ENCODE results near the gene IKBIP.
"Not testable (repeated sequence)": the region's sequence is repeated elsewhere in the genome, so short reads cannot be mapped to it uniquely, and the experiment has no call there.

Gene IKBIP, protein sequence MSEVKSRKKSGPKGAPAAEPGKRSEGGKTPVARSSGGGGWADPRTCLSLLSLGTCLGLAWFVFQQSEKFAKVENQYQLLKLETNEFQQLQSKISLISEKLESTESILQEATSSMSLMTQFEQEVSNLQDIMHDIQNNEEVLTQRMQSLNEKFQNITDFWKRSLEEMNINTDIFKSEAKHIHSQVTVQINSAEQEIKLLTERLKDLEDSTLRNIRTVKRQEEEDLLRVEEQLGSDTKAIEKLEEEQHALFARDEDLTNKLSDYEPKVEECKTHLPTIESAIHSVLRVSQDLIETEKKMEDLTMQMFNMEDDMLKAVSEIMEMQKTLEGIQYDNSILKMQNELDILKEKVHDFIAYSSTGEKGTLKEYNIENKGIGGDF

DNA sequence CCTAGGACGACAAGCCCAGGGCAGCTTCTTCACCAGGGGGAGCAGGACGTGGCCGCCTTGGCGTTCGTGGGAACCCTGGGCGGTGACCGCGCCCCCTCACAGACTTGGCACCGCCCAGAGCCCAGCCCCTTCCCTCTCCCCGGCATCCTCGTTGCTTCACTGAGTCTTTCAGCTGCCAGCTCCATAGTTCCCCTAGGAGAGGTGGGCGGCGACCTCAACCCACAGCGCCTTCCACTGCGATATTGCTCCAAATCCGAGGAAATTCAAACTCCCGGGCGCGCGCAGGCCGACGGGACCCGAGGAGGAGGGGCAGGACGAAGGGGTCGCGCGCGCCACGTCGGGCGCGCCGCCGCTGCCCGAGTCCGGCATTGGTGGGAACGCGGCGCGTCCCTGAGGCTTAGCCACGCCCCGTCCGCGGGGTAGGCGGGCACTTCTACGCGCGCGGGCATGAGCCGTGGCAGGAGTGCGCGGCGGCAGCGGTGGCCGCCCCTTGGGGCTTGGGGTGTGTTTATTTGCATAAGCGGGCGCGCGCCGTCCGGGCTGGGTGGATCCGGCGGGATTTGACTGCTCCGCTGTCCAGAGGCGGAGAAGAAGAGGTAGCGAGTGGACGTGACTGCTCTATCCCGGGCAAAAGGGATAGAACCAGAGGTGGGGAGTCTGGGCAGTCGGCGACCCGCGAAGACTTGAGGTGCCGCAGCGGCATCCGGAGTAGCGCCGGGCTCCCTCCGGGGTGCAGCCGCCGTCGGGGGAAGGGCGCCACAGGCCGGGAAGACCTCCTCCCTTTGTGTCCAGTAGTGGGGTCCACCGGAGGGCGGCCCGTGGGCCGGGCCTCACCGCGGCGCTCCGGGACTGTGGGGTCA, at the start of gene IKBIP, which contains the start of gene APAF1:
IKBIP (minus strand) TSS at position 77 of the 860 bp plus-strand sequence. CDS start 87 bp downstream, outside the sequence.
APAF1 (plus strand) TSS at position 579 of the 860 bp plus-strand sequence. CDS start 3,070 bp downstream, outside the sequence.
- peak; percentile 95 to 96 for DNase-seq (ENCODE audit: low read depth in 2 of 2)

DNA sequence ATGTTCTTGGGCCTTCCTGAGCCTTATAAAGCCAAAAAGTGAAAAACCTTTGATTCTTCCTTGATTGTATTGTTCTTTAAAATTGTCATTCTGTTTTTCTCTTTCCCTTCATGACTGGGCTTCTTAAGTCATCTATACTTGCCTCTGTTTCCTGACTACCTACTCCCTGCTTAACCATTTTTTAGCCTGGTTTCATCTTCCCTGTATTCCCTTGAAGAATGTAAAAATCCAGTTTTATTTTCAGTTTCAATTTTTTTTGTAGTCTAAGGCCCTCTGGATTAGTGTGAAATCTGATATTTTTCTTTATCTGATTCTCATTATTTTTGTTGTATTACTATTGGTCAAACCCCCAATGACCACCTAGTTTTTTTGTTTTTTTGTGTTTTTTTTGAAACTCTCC, 46.8 kb upstream of the IKBIP start:
- no peak for DNase-seq (ENCODE audit: low read depth in 2 of 2)

- no peak for DNase-seq (ENCODE audit: low read depth in 2 of 2)
These were observed 42.0 kb upstream of the IKBIP start for GRCh38 chr12:98686603-98687002.

DNA sequence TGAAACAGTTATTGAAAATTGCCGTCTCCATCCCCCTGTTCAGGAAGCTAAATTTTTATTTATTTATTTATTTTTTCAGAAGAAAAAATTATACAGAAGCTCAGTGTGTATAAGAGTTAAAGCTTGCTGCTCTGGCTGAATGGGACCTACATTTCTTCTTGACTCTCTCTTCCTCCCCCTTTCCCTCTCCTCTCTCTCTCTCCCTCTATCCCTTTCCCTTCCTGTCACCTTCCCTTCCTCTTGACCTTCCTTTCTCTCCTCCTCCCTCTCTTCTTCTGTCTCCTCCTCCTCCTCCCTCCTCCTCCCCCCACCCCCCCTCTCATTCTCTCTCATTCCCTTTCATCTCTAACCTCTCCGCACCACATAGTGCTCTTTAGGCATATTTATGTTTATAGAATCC, 39.6 kb upstream of the IKBIP start:
- DNase-seq (ENCODE audit: low read depth in 2 of 2), result no peak

GRCh38 chr12:98679611-98680005, 35.0 kb upstream of the IKBIP start:
- DNase-seq (ENCODE audit: low read depth in 2 of 2), result no peak

DNA sequence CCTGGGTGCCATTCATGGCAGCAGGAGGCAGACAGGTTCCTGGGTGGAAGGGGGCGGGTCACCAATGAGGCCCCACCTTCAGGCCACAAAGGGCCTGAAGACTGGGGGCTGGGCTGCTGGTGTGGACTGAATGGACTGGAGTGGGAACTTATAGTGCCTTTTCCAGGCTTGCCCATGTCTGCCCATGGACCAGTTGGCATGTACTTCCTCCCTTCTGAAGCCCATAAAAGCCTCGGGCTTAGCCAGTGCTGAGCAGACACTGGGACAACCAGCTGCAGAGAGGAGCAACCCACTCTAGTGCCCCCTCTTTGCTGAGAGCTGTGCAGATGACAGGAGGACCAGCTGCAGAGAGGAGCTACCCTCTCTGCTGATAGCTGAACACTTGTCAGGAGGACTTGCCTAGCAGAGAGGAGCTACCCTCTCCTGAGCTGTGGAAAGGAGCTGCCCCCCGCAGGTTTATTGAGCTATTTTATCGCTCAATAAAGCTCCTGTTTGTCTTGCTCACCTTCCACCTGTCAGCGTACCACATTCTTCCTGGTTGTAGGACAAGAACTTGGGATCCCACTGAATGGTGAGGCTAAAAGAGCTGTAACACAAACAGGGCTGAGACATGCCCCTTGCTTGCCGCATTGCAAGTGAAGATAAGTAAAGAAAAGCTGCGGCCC, 34.5 kb upstream of the IKBIP start:
- DNase-seq (ENCODE audit: low read depth in 2 of 2), result no peak

DNA sequence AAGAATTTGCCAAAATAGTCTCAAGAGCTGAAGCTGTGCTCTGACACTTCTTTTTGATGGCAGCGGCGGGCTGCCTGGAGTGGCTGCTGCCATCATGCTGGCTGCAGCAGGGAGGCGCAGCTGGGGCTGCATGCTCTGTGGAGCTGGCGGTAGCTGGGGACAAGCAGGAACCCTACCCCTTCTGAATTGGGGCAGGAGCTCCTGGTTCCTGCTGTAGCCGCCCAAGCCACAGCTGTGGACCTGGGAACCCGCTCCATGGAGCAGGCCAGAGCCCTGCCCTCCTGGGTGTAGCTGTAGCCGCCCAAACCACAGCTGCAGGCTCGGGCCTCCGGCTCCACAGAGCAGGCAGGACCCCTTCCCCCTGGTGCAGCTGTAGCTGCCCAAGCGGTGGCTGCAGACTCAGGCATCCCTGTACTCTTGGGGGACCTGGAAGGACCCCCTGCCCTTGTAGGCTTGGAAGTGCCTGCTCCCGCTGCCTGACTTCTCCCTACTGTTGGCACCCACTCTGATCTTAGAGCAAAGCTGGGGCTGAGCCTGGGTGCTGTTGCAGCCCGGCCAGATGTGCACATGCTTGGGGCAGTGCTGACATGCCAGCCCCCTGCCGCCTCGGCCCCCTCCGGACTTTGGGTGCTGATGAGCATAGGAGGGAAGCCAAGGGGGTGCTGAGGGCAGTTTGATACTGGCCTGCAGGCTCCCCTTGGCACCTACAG, 33.8 kb upstream of the IKBIP start:
- no peak for DNase-seq (ENCODE audit: low read depth in 2 of 2)

DNA sequence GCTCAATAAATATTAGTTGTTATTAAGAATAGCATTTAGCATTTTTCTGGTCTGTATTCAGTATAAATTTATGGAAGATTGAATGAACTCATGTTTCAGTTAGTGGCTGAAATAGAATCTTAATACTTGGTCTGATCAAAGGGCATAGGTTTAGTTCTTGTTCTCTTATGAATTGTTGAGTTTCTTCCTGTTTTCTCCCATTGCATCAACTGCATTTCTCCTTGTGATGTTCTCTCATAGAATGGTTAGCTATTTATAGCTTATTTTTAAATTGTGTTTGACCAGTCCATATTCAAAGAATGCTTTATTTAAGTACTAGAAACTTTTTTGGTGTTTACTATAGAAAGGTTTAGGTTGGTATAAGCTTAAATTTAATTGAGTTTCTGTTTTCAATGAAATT, 30.3 kb upstream of the IKBIP start:
- no peak for DNase-seq (ENCODE audit: low read depth in 2 of 2)

DNA sequence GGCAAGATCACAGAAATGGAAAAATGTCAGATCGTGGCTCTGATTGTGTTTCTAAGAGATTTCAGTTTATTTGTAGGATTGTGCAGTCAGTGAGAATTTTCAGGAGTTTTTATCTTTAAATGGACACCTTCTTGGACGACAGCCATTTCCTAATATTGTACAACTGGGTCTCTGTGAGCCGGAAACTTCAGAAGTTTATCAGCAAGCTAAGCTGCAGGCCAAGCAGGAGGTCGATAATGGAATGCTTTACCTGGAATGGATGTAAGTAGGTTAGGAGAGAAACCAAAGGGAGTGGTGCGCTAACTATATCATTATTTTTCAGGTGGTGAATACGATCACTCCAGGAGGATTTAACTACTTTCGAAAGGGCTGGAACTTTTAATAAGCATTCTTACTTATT, 26.9 kb upstream of the IKBIP start:
- DNase-seq (ENCODE audit: low read depth in 2 of 2), result no peak

- no peak for DNase-seq (ENCODE audit: low read depth in 2 of 2)
These were observed 25.2 kb upstream of the IKBIP start for GRCh38 chr12:98669751-98670150.

GRCh38 chr12:98660521-98660920, 15.9 kb upstream of the IKBIP start:
- DNase-seq (ENCODE audit: low read depth in 2 of 2), result no peak

DNA sequence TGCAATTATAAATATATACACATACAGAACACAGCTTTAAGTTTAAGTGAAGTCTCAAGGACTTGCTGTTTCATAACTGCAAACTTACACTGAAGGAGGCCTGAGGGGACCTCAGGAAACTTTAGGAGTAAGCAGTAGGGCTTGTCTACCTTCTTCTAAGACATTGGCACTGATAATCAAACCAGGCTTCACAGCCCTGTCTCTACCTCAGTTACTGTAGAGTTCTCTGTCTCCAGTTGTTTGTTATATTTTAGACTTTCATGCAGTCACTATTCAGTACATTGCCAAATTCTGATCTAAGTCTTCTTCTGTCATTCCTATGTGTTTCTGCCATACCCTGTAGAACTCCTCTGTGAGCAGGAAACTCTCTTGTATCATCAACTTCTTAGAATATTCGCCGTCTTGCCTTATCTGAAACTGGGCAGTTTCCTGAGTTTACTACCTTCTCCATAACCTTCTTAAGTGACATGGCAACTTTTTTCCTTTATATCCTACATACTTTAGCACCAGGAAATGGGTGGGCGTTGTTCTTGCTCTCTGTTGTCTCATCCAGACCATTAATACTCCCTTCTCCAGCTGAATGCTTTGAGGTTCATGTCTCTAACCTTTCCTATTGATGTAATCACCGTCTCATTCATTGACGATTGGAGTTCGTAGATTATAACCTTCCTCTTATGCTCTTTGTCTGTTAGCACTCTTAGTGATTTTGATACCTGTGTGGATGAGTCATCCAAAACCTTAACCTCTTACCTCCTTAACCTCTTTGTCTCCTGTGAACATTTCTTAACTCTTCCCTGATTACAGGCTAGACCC, 11.9 kb upstream of the IKBIP start:
- no peak for DNase-seq (ENCODE audit: low read depth in 2 of 2)

DNA sequence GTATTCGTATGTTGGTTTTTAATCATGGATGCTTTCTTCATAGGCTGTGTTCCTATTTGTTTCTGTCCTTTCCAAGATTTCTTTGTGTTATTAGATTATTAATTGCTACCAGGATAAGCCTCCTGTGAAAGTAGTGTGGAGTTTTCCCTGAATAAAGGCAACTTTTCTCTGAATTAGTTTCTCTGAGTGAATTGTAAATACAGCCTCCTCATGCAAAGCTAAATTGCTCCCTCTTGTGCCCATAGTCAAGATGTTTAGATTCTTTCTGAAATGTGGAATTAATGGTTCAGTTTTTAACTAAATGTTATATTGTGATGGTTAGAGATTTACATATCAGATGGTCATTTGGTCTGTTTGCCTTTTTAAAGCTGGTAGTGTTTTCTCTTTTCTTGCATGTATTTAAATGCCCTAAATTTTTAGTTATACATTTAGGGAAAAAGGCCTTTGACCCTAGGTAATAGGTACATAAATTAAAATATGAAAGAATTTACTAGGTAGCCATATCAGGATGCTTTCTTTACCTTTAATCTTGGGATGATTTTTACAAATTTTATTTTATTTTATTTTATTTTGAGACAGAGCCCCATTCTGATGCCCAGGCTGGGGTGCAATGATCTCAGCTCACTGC, 9.4 kb upstream of the IKBIP start:
- no peak for DNase-seq (ENCODE audit: low read depth in 2 of 2)

GRCh38 chr12:98651328-98651727, 6.7 kb upstream of the IKBIP start:
- DNase-seq (ENCODE audit: low read depth in 2 of 2), result no peak

DNA sequence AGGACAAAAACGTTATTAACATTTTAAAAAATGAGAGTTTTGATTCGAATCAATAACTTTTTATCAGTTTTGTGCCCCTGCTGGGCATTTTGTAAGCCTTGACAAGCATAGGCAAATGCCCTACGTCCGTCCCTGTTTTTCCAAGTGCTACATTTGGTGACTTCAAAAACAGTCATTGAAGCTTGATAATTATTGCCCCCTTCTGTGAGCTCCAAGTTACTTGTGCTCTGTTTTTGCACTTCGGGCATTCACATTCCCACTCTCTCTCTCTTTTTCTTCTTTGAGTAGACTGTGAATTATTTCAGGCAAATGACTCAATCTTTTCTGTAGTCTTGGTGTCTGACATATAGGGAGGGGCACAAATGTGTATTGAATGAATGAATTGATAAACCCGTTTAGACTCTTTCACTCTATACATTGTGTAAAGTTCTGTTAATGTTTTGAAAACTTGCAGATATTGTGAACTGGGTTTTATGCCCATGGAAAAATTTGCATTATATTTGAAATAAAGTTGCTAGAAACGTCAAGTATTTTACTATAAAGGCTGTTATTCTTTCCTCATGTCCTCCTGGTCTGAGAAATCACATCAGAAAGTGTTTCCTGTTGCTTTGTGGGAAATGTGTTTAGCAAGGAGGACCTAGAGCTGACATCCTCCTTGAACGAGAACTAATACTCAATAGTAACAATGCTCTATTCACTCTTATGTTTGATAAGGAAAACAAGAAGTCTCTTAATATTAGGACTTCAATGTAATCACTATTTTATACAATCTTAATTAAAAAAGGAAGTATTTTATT, 1.9 kb upstream of the IKBIP start:
- no peak for DNase-seq (ENCODE audit: low read depth in 2 of 2)

GRCh38 chr12:98645572-98646067, 1.0 kb upstream of the IKBIP start:
- peak in 1 of 2 donors; percentile 2 for DNase-seq (ENCODE audit: low read depth in 2 of 2)

GRCh38 chr12:98644433-98644711, 216 bp downstream of the IKBIP start:
- no peak for DNase-seq (ENCODE audit: low read depth in 2 of 2)

GRCh38 chr12:98642801-98643200, 1.8 kb downstream of the IKBIP start:
- DNase-seq (ENCODE audit: low read depth in 2 of 2), result not testable (repeated sequence)

DNA sequence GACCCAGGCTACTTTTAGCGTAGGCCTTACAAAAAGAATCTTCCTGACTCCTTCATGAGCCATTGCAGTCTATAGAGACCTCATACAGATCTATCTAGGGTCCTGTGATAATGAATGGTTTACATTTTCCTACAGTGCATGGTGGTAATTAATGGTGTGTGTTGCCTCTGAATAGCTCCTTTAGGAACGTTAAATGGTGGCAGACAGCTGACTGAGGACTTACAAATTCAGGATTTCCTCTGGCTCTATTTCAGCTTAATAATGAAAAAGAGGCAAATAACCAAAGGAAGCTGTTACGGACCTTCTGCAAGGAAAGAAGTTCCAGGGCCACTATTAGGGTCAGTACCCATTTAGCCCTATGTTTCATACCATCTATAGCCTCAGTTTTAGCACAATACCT, 5.1 kb downstream of the IKBIP start:
- no peak for DNase-seq (ENCODE audit: low read depth in 2 of 2)

GRCh38 chr12:98638009-98638408, 6.6 kb downstream of the IKBIP start:
- no peak for DNase-seq (ENCODE audit: low read depth in 2 of 2)
